ENCODE results near the gene SMTNL2.

DNA sequence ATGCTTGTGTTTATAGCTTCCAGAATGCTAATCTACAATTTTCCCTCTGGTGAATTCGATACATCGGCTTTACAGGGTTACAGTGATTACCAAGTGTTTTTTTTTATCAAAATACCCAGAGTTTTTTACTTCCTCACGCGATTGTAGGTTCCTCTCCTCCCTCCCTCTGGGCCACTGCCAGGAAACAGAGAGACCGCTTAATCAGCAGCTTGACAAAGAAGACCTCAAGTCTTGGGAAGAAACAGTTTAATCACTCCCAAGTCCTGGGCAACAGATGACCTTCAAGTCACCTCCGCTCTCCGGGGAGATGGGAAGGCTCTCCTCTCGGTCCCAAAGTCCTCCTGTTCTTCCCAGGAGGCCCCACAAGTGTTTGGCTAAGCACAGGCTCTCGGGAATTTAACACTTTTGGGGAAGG is 23.5 kb downstream of the SMTNL2 start:
- TF ChIP-seq, protein P1, sequence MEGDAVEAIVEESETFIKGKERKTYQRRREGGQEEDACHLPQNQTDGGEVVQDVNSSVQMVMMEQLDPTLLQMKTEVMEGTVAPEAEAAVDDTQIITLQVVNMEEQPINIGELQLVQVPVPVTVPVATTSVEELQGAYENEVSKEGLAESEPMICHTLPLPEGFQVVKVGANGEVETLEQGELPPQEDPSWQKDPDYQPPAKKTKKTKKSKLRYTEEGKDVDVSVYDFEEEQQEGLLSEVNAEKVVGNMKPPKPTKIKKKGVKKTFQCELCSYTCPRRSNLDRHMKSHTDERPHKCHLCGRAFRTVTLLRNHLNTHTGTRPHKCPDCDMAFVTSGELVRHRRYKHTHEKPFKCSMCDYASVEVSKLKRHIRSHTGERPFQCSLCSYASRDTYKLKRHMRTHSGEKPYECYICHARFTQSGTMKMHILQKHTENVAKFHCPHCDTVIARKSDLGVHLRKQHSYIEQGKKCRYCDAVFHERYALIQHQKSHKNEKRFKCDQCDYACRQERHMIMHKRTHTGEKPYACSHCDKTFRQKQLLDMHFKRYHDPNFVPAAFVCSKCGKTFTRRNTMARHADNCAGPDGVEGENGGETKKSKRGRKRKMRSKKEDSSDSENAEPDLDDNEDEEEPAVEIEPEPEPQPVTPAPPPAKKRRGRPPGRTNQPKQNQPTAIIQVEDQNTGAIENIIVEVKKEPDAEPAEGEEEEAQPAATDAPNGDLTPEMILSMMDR (IDR thresholded peaks at IDR 0.05), result no peak
- TF ChIP-seq NR2C2 (CRISPR knock-in tag; IDR thresholded peaks at IDR 0.05), result no peak

Data from WTC11 (cell line).